HG02852 (cell line): ENCODE data around the gene CFAP210.
"Not testable (repeated sequence)": the region's sequence is repeated elsewhere in the genome, so short reads cannot be mapped to it uniquely, and the experiment has no call there.

Experiments
- ATAC-seq: cut with Tn5 transposase; IDR thresholded peaks from one replicate; pipeline ENCODE4 v1.9.1; 2021; ENCODE audit warnings: mild to moderate bottlenecking, moderate library complexity; ENCODE audit not compliant: unreplicated experiment

The CFAP210 gene

GRCh38 chr2:169713331-169713730 lies 19.1 kb upstream of the CFAP210 start:
- no peak for ATAC-seq

GRCh38 chr2:169712791-169713227 lies 18.6 kb upstream of the CFAP210 start:
- no peak for ATAC-seq

GRCh38 chr2:169711751-169712509 lies 17.7 kb upstream of the CFAP210 start:
- ATAC-seq: no peak

GRCh38 chr2:169709981-169710380 lies 15.8 kb upstream of the CFAP210 start:
- ATAC-seq: no peak

- ATAC-seq: no peak
These were observed 15.1 kb upstream of the CFAP210 start for GRCh38 chr2:169709331-169709730.

GRCh38 chr2:169707626-169708025 lies 13.4 kb upstream of the CFAP210 start:
- ATAC-seq: no peak

- no peak for ATAC-seq
These were observed 11.7 kb upstream of the CFAP210 start for GRCh38 chr2:169705927-169706326.

- ATAC-seq: no peak
These were observed 10.0 kb upstream of the CFAP210 start for GRCh38 chr2:169704160-169704708.

- ATAC-seq: no peak
These were observed 8.8 kb upstream of the CFAP210 start for GRCh38 chr2:169702996-169703395.

- ATAC-seq: not testable (repeated sequence)
These were observed 5.0 kb upstream of the CFAP210 start for GRCh38 chr2:169699173-169699572.

- ATAC-seq: no peak
These were observed 2.2 kb upstream of the CFAP210 start for GRCh38 chr2:169696381-169696780.

GRCh38 chr2:169694894-169695260 lies 672 bp upstream of the CFAP210 start:
- no peak for ATAC-seq

GRCh38 chr2:169693360-169693759 lies 845 bp downstream of the CFAP210 start:
- ATAC-seq: no peak

GRCh38 chr2:169692718-169693117 lies 1.5 kb downstream of the CFAP210 start:
- ATAC-seq: no peak

GRCh38 chr2:169690958-169691357 lies 3.2 kb downstream of the CFAP210 start:
- ATAC-seq: no peak

GRCh38 chr2:169687943-169688342 lies 6.3 kb downstream of the CFAP210 start:
- ATAC-seq: not testable (repeated sequence)

- not testable (repeated sequence) for ATAC-seq
These were observed 7.4 kb downstream of the CFAP210 start for GRCh38 chr2:169686825-169687224.

- ATAC-seq: not testable (repeated sequence)
These were observed 9.5 kb downstream of the CFAP210 start for GRCh38 chr2:169684712-169685111.

- ATAC-seq: no peak
These were observed 10.1 kb downstream of the CFAP210 start for GRCh38 chr2:169684135-169684565.

GRCh38 chr2:169683425-169684134 lies 10.6 kb downstream of the CFAP210 start:
- no peak for ATAC-seq

- ATAC-seq: no peak
These were observed 11.2 kb downstream of the CFAP210 start for GRCh38 chr2:169683054-169683424.

- ATAC-seq: no peak
These were observed 17.4 kb downstream of the CFAP210 start for GRCh38 chr2:169676850-169677249.
